Measurements from ENCODE around the gene OTOG. TPM values are rescaled to one million over a fixed set of nuclear protein-coding genes. Genes with fewer than 3 reads are reported as not detected.
A peak's percentile ranks its signal among the peaks of the same experiment; 100 is the strongest.

OTOG gene
- total RNA-seq, 2 donors from 2014 or later, result not detected

DNA sequence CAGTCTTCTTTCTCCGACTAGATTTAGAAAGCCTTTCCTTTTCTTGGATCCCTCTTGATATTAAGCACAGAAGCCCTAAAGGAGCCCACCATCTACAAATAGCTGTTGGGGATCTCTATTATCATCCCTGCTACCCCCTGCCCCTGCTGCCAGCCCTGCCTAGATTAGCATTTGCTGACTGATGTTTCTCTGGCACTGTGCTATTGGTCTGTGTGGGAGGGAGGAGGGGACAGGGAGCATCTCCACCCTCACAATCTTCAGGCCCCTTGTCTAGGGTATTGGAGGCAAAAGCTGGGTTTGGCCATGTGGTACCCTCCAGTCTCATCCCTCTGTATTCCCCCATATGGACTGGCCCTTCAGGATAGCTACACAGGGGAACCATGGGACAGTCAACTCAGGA, 9.0 kb upstream of the OTOG start:
- Mint-ChIP-seq H3K27ac (no peak overlapping the region), H3K27me3 (peaks cover 44% of the 10 kb centered on the region), H3K36me3 (ENCODE audit: low read depth) (peaks cover 4% of the 10 kb centered on the region), H3K4me1 (peaks cover 2% of the 10 kb centered on the region), H3K4me3 (no peak overlapping the region)
- no peaks in the 10 kb centered on the region for H3K9me3 ChIP-seq (ENCODE audit: control insufficient read depth, low read length, poor library complexity, severe bottlenecking)
- ATAC-seq, result no peak
- no peak for DNase-seq

DNA sequence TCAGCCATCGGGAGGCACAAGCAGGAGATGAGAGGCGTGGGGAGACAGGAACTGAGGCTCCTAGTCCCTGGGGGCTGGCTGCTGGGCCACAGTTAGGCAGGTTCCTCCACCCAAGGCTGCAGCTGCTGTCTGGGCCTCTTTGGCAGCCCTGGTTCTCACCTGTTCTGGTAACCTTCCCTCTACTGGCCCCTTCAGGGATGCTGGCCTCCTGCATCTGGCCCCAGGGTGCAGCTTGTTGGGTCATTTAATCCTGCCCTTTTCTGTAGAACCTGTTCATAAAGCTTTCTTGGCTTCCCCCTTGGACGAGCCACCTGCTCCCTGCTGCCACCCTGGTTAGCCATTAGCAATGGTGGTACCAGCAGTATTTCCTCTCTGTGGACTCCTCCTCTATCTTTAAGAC, 8.3 kb upstream of the OTOG start:
- no peaks in the 10 kb centered on the region for H3K9me3 ChIP-seq (ENCODE audit: control insufficient read depth, low read length, poor library complexity, severe bottlenecking)
- no peak for ATAC-seq
- H3K27ac Mint-ChIP-seq, result no peak overlapping the region
- H3K4me3 Mint-ChIP-seq, result no peak overlapping the region
- H3K4me1 Mint-ChIP-seq, result peaks cover 2% of the 10 kb centered on the region
- DNase-seq, result no peak
- peaks cover 4% of the 10 kb centered on the region for H3K36me3 Mint-ChIP-seq (ENCODE audit: low read depth)
- peaks cover 47% of the 10 kb centered on the region for H3K27me3 Mint-ChIP-seq

DNA sequence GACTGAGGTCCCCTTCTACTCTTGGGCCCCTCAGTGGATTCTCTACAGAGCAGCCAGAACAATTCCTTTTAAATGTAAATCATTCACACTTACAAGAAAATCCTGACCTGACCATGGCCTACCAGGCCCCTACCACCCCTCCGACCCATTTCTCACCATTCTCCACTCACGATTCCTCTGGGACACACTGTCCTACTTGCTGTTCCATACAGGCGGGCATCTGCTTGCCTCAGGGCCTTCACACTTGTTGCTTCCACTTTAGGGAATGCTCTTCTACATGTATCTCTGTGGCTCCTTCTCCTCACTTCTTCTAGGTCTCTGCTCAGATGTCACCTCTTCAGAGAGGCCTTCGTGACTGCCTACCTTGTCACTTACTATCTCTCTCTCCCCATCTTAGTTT, 6.3 kb upstream of the OTOG start:
- H3K9me3 ChIP-seq (ENCODE audit: control insufficient read depth, low read length, poor library complexity, severe bottlenecking), result no peaks in the 10 kb centered on the region
- Mint-ChIP-seq H3K4me3 (no peak overlapping the region), H3K27ac (no peak overlapping the region), H3K4me1 (peaks cover 4% of the 10 kb centered on the region), H3K36me3 (ENCODE audit: low read depth) (peaks cover 6% of the 10 kb centered on the region), H3K27me3 (peaks cover 57% of the 10 kb centered on the region)
- ATAC-seq, result no peak
- no peak for DNase-seq

DNA sequence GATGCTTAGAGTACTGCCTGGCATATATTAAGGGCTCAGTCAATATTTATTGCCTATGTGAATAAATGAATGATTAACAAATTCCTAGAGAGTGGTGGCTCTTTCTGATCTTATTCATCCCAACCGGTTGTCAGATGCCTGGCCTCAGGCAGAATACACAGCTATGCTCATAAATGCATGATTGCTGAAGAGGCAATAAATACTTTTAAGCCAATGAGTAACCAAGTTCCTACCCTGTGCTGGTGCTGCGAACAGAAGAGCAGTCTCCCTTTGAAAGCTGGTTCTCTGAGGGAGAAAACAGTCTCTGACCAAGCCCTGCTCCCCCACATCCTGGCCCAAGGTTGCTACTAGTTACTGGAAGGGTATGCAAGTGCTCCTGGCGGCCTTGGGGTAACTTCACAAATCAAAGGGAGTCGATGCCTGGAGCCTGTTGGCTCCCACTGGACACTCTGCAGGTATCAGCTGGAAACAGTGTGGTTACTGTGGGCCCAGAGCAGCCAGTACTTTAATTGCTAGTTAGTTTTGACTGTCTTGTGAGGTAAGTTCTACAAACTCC, 5.7 kb upstream of the OTOG start:
- H3K4me1 Mint-ChIP-seq, result peaks cover 4% of the 10 kb centered on the region
- DNase-seq, result no peak
- no peak for ATAC-seq

DNA sequence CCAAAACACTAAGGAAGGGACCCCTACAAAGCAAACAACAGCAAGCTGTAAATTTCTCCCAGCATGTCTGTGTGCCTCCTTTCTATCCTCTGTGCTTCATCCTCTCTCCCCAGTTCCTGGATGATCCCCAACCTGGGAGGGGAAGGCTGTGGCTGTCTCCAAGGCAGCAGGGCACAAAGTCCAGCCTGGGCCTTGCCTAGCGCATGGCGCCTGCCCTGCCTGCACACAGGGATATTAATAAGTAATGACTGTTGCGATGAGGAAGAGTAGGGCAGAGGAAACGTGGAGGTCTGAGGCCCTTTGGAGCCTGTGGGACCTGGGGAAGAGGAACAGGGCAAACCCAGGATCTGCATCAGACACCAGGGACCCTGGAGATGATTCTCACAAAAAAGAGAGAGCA, 4.8 kb upstream of the OTOG start:
- H3K27me3 Mint-ChIP-seq, result peaks cover 71% of the 10 kb centered on the region
- ATAC-seq (no peak), DNase-seq (no peak)
- no peaks in the 10 kb centered on the region for H3K9me3 ChIP-seq (ENCODE audit: control insufficient read depth, low read length, poor library complexity, severe bottlenecking)
- no peak overlapping the region for H3K4me3 Mint-ChIP-seq
- H3K36me3 Mint-ChIP-seq (ENCODE audit: low read depth), result peaks cover 10% of the 10 kb centered on the region
- H3K4me1 Mint-ChIP-seq, result peaks cover 5% of the 10 kb centered on the region
- H3K27ac Mint-ChIP-seq, result no peak overlapping the region

More for the DNA sequence above, 5.7 kb upstream of the OTOG start:
- H3K9me3 ChIP-seq (ENCODE audit: control insufficient read depth, low read length, poor library complexity, severe bottlenecking), result no peaks in the 10 kb centered on the region
- Mint-ChIP-seq H3K36me3 (ENCODE audit: low read depth) (peaks cover 9% of the 10 kb centered on the region), H3K4me3 (no peak overlapping the region), H3K27ac (no peak overlapping the region), H3K27me3 (peaks cover 63% of the 10 kb centered on the region)

DNA sequence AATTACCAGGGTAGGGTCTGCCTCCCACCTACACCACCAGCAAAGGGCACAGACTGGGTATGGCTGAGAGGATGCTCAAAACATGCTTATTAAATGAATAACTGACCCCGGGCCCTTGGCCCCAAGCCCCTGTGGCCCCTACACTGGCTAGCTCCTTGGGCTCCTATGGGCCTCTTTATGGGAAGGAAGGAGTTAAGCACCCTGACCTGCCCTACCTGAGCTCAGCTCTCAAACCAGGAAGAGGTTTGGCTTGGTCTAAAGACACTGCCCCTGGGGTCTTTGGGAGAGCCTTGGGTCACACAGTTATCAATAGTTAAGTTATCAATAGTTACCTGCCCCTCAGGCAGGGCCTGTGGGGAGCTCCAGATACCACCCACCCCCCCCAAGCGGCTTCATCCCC, 4.0 kb upstream of the OTOG start:
- peaks cover 10% of the 10 kb centered on the region for H3K36me3 Mint-ChIP-seq (ENCODE audit: low read depth)
- DNase-seq (no peak), ATAC-seq (no peak)
- no peak overlapping the region for H3K4me3 Mint-ChIP-seq
- H3K27ac Mint-ChIP-seq, result no peak overlapping the region
- no peaks in the 10 kb centered on the region for H3K9me3 ChIP-seq (ENCODE audit: control insufficient read depth, low read length, poor library complexity, severe bottlenecking)
- peaks cover 6% of the 10 kb centered on the region for H3K4me1 Mint-ChIP-seq
- peaks cover 73% of the 10 kb centered on the region for H3K27me3 Mint-ChIP-seq

DNA sequence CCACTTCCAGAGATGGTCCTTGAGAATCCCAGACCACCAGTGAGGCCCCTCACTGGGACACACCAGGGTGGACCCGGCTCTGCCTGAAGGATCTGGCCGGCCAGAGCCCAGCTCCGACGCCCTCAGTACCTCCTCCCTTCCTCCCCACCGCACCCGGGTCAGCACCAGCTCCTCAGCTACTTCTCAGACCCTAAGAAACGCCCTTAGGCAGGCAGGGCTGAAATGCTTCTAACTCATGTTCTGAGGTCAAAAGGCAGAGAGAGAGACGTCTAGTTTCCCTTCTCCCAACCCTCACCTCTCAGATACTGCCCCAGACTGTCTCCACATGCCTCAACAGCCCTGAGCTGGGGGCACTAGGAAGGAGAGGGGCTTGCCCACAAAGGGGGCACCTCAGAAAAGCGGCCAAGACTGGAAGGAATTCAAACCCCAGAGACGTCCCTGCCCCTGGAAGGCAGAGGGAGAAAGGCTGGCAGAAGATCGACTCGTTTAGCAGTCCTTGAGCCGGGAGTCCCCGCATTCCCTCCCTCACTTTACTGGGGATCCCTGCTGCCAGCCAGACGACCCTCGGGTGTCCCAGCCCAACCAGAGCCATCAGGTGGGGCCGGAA, 3.4 kb upstream of the OTOG start:
- Mint-ChIP-seq H3K36me3 (ENCODE audit: low read depth) (peaks cover 10% of the 10 kb centered on the region), H3K4me1 (peaks cover 6% of the 10 kb centered on the region), H3K4me3 (no peak overlapping the region), H3K27ac (no peak overlapping the region), H3K27me3 (peaks cover 77% of the 10 kb centered on the region)
- H3K9me3 ChIP-seq (ENCODE audit: control insufficient read depth, low read length, poor library complexity, severe bottlenecking), result no peaks in the 10 kb centered on the region
- DNase-seq (no peak), ATAC-seq (no peak)

DNA sequence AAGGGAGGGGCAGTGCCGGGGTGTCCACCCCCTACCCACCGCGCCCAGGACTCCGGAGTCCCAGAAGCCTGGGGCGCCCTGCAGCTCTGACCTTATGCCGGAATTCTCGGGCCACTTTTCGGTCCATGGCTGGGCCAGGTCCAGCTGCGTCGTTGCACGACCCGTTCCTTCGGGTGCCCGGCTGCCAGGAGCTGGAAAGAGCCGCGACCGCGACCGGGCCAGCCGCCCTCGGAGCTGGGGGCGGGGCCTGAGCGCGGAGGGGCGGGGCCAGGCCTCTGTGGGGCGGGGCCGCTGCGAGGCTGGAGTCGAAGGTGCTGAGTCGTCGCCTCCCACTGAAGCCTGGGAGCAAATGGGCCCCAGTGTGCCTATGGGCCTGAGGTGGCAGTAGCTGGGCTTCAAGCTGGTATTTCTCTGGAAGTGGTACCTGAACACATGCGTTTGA, 2.9 kb upstream of the OTOG start, which contains the start of gene USH1C:
Gene USH1C, minus strand, starts transcription at position 236 of the 442 bp plus-strand sequence. Its CDS starts 109 bp downstream, at position 127.
- Mint-ChIP-seq H3K4me1 (peaks cover 6% of the 10 kb centered on the region), H3K4me3 (no peak within 1 kb of the TSS), H3K27ac (no peak within 1 kb of the TSS), H3K36me3 (ENCODE audit: low read depth) (peaks cover 10% of the 10 kb centered on the region), H3K27me3 (peaks cover 82% of the 10 kb centered on the region)
- DNase-seq (no peak), ATAC-seq (peak; percentile 30)
- no peaks in the 10 kb centered on the region for H3K9me3 ChIP-seq (ENCODE audit: control insufficient read depth, low read length, poor library complexity, severe bottlenecking)

DNA sequence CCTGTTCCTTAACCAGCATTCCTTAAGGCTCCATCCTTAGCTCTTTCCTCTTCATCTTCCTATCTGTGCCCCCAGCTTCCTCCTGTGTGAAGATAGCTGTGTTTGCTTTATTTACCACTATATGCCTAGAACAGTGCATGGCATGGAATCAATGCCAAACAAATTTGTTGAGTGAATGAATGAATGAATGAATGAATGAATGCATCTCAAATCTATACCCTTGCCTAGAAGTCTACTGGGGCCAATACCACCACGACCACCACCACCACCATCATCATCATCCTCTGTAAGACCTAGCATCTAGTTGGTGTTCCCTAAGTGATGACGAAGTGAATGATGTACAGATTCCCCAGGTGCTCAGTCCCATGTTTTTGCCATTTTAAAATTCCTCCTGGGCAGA, 819 bp upstream of the OTOG start:
- no peak for ATAC-seq
- Mint-ChIP-seq H3K27ac (no peak overlapping the region), H3K36me3 (ENCODE audit: low read depth) (peaks cover 6% of the 10 kb centered on the region), H3K27me3 (peaks cover 79% of the 10 kb centered on the region), H3K4me3 (no peak overlapping the region), H3K4me1 (peaks cover 6% of the 10 kb centered on the region)
- no peak for DNase-seq
- no peaks in the 10 kb centered on the region for H3K9me3 ChIP-seq (ENCODE audit: control insufficient read depth, low read length, poor library complexity, severe bottlenecking)

DNA sequence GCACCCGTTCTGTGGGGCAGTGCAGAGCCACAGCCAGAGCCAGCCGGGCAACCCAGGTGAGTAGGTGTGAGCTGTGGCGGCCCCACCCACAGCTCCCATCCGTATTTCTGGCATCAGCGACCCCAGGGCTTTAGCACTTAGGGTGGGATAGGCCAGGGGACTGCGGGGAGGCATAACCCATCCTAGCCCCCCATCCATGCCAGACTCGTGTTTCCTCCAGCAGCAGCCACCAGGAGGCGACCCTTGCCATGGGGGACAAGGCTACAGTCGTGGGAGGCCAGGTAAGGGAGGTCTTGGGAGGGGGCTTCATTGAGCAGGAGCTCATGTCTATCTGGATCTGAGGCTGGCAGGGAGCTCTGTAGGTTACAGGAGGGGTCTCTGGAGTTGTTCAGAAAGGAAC, 873 bp downstream of the OTOG start:
- DNase-seq (no peak), ATAC-seq (no peak)
- no peak overlapping the region for H3K27ac Mint-ChIP-seq
- peaks cover 6% of the 10 kb centered on the region for H3K4me1 Mint-ChIP-seq
- peaks cover 6% of the 10 kb centered on the region for H3K36me3 Mint-ChIP-seq (ENCODE audit: low read depth)
- H3K27me3 Mint-ChIP-seq, result peaks cover 71% of the 10 kb centered on the region
- H3K4me3 Mint-ChIP-seq, result no peak overlapping the region
- no peaks in the 10 kb centered on the region for H3K9me3 ChIP-seq (ENCODE audit: control insufficient read depth, low read length, poor library complexity, severe bottlenecking)

DNA sequence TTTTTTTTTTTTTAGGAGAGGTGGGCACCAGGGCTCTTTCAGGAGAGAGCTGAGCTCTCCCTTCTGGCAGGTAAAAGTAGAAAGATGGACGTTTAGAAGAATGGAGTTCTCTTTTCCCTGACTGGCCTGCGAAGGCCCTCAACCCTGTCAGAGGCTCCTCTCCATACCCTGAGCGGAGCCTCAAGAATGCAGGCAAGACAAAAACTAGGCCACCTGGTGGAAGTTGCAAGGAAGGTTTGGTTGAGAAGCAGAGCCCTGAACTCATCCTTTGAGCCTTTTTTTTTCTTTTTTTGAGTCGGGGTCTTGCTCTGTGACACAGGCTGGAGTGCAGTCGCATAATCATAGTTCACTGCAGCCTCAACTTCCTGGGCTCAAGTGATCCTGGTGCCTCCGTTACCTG, 1.4 kb downstream of the OTOG start:
- no peaks in the 10 kb centered on the region for H3K9me3 ChIP-seq (ENCODE audit: control insufficient read depth, low read length, poor library complexity, severe bottlenecking)
- DNase-seq, result no peak
- no peak overlapping the region for H3K27ac Mint-ChIP-seq
- H3K36me3 Mint-ChIP-seq (ENCODE audit: low read depth), result peaks cover 6% of the 10 kb centered on the region
- H3K4me3 Mint-ChIP-seq, result no peak overlapping the region
- no peak for ATAC-seq
- peaks cover 72% of the 10 kb centered on the region for H3K27me3 Mint-ChIP-seq
- H3K4me1 Mint-ChIP-seq, result peaks cover 6% of the 10 kb centered on the region

DNA sequence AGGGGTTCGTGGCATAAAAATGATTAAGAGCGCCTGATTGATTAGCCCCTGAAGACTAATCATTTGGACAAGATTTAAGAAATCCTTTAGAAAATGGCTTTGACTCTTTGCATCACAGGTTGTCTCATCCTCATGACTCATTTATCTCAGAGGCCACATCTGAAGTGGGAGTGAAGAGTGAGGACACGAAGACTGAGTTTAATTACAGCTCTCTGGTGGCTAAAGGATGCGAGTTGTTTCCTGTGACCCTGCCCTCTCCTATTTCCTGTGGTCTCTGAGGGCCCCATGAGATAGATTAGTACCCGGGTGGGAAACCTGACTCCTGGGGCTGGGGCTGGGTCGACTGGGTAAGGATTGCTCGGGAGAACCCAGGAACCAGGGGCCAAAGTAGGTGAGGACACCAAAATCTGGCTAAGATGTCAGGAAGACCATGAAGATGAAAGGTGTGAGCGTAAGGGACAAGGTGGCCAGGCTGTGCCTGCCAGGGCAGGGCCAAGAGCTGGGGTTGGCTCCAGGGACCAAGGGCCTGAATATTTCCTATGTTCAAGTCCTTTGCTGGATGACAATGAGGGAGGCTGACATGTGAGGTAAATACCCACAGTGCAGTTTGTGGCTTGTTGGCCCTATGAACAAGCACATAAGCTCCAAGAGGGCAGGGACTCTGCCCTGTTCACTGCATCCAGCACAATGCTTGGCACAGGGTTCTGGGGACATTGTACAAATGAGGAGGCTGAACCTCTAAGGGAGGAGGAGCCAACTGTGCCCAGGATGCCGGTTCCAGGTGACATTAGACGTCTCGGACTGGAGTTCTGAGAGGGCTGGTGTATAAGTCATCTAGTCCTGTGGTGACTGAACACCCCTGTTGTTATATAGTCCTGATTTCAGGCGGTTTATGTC, 3.6 kb downstream of the OTOG start:
- Mint-ChIP-seq H3K36me3 (ENCODE audit: low read depth) (peaks cover 4% of the 10 kb centered on the region), H3K27me3 (peaks cover 65% of the 10 kb centered on the region), H3K4me1 (peaks cover 4% of the 10 kb centered on the region), H3K4me3 (no peak overlapping the region), H3K27ac (no peak overlapping the region)
- ATAC-seq (no peak), DNase-seq (no peak)
- H3K9me3 ChIP-seq (ENCODE audit: control insufficient read depth, low read length, poor library complexity, severe bottlenecking), result no peaks in the 10 kb centered on the region

DNA sequence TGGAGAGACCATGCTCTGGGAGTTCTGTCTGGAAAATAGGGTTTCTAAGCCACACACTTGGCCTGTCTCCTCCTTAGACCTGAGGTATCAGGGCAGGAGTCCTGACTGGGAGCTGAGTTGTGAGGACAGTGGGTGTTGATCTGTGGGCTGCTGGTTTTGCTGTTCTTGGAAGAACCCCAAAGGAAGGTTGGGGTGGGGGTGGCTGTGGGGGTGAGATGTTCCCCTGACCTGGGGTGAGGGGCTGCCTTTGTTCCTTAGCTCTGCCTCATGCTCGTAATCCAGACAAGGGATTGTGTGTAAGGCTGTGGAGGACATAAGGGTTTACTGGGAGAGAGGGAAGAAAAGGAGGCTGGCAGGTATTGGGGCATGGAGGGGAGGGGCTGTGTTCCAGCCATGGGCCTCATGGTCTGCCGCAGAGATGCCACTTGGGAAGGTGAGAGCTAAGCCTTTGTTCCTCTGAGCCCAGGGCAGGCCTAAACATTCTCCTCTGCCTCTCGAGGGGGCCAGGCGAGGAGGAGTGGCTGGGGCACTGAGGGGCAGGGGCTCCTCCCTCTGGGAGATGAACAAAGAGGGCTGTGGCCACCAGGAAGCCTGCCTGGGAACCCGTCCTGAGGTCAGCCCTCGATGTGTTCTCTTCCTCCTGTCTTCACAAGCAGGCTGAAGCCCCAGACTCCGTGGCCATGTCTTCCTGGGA, 4.4 kb downstream of the OTOG start:
- ATAC-seq (no peak), DNase-seq (no peak)
- peaks cover 4% of the 10 kb centered on the region for H3K4me1 Mint-ChIP-seq
- peaks cover 64% of the 10 kb centered on the region for H3K27me3 Mint-ChIP-seq
- no peaks in the 10 kb centered on the region for H3K9me3 ChIP-seq (ENCODE audit: control insufficient read depth, low read length, poor library complexity, severe bottlenecking)
- H3K4me3 Mint-ChIP-seq, result no peak overlapping the region
- H3K36me3 Mint-ChIP-seq (ENCODE audit: low read depth), result peaks cover 2% of the 10 kb centered on the region
- no peak overlapping the region for H3K27ac Mint-ChIP-seq

All from T-helper 17 cell (primary cell).